LoVo (cell line): ENCODE measurements around the gene PNCK.

Experiments used
- DNase-seq: peaks from one replicate; pipeline ENCODE4 v3.0.0-alpha.2; 2016; ENCODE audit warnings: low spot score

PNCK gene

DNA sequence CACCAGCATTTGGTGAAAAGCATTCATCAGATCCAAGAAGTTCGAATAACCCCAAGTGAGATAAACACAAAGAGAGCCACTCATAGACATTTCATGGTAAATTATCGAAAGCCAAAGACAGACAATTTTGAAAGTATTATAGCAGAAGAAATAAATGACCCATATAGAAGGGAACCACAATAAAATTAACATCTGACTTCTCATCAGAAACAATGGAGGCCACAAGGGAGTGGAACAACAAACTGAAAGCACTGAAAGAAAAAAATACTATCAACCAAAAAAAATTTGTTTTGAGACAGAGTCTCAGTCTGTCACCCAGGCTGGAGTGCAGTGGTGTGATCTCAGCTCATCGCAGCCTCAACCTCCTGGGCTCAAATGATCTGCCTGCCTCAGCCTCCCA, 14.3 kb downstream of the PNCK start:
- no peak for DNase-seq

DNA sequence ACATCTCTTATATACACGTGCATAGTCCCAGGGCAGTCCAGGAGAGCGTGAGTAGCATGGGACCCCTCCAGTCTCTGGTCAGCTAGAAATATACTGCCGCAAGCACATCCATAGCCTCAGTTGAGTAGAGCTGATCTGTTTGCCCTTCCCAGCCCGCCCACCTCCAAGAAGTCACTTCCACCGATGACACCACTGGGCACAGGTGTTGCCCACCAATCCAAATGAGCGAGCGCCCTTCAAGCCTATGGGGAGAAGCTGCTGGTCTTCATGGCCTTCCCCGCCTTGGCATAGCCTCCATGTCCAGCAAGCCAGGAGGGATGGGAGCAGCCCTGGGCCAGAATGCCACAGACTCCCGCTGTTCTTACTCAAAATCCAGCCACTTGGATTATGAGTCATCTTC, 16.5 kb downstream of the PNCK start:
- DNase-seq, result no peak

DNA sequence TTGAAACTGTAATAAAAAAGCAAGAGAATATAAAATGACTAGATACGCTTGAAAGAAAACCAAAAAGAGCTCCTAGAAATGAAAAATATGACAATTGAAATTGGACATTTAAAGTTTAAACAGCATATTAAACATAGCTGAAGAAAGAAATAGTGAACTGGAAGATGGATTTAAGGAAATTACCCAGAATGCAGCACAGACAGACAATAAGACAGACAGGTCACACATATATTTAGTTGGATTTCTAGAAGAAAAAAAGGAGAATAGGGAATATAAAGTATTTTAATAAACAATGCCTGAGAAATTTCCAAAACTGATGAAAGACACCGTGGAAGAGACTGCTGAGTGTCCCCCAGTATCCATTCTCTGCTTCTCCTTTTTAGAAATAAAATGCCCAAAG, 20.1 kb downstream of the PNCK start:
- no peak for DNase-seq

DNA sequence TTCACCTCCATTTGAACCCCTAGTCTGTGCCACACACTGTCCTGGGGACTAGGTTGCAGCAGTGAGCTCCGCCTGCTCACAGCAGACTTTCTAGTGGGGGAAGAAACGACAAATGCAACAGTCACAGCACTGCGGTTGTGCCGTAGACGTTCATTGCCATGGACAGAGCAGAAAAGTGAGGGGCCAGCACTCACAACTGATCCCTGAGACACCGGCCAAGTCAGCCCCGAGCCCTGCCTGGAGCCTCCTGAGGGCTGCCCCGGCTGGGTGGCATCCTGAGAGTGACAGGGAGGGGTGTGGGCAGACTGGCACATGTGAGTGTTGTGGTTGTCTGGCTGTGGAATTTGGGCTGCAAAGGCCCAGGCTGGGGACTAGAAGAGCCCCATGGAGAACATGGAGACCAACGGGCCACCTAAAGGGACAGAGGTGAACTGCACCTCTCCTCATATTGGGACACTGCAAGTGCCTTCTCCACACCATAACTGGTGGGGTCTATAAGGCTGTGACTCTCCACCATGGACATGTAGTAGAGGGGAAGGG, 22.0 kb downstream of the PNCK start:
- no peak for DNase-seq

DNA sequence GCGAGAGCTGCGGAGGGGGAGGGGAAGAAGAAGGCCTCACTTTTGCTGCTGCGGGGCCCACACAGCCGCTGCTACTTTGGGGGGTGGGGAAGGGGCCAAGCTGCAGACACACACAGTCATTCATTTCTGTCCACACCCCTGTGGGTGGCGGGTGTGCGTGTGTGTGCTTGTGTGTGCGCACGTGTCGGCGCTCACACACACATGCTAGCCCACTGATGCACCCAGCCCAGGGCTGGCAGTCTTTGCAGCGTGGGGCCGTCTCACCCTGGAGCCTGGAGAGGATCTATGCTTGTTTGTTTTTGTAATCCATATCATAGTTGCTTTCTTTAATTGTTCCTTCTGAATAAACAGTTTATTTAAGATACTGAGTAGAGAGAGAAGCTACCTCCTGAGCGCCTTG, 22.7 kb downstream of the PNCK start:
- DNase-seq, result no peak

DNA sequence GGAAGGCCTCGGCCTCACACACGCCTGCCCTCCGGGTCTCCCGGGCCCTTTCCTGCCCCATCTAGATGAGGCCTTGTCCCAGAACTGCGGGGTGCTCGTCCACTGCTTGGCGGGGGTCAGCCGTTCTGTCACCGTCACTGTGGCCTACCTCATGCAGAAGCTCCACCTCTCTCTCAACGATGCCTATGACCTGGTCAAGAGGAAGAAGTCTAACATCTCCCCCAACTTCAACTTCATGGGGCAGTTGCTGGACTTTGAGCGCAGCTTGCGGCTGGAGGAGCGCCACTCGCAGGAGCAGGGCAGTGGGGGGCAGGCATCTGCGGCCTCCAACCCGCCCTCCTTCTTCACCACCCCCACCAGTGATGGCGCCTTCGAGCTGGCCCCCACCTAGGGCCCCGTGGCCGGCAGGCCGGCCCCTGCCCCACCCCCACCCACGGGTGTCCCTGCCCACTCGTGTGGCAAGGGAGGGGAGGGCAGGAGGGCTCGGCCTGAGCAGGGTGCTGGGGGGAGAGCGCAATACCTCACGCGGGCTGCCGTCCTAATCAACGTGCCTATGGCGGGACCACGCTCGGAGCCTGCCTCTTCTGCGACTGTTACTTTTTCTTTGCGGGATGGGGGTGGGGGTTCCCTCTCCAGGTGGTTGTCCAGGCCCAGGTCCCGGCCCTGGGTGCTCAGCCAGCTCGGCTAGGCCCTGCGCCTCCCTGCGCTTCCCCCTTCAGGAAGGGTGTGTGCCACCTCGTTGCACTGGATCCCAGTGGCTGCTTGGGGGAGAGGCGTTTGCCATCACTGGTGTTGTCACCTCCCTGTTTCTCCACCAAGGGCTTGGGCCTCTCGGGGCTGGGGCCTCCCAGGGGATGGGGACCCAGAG, 23.5 kb downstream of the PNCK start:
- DNase-seq, result no peak

DNA sequence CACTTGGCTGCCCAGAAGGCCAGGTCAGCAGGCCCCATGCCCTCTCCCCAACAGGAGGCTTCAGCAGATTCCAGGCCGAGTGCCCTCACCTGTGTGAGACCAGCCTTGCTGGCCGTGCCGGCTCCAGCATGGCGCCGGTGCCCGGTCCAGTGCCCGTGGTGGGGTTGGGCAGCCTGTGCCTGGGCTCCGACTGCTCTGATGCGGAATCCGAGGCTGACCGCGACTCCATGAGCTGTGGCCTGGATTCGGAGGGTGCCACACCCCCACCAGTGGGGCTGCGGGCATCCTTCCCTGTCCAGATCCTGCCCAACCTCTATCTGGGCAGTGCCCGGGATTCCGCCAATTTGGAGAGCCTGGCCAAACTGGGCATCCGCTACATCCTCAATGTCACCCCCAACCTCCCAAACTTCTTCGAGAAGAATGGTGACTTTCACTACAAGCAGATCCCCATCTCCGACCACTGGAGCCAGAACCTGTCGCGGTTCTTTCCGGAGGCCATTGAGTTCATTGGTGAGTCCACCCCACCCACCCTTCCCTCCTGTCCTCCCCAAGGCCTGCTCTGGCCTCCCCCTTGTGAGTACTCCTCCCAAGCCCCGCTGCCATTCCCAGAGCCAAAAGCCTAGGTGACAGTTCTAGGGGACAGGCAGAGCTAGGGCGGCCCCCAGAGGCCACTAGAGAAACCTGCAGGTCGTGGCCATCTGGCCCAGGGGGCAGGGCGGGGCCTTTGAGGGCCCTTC, 24.3 kb downstream of the PNCK start:
- no peak for DNase-seq

DNA sequence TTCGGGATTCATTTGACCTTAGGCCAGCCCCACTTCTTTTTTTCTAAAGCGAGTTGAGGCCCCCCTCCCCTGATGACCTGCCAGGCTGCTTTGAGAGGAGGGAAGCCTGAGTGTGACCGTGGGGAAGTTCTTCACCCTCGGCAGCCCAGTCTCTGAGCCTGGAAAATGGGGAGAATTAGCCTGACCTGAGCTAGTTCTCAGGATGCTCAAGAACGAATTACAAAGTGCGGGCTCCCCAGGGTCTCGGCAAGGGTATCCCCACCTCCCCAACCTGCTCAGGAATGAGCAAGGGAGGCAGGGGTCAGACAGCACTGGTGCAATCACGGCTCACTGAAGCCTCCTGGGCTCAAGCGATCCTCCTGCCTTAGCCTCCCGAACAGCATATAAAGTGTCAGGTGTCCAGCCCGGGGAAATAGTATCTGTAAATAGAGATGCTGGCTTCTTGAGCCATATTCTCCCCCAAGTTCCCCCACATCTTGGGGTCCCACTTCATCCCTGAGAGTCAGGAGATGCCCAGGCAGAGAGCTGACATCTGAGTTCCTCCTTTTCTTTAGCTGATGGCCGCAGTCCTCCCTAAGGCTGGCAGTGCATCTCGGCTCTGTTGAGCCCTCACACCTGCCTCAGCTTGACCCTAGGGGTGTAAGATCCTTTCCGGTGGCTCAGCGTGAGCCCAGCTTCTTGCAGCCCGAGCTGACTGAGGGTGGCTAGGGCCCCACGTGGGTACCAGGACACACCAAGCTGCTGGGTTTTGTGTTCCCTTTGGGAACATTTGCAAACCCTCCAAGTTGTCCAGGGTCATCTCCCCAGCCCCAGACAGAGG, 25.0 kb downstream of the PNCK start:
- no peak for DNase-seq

DNA sequence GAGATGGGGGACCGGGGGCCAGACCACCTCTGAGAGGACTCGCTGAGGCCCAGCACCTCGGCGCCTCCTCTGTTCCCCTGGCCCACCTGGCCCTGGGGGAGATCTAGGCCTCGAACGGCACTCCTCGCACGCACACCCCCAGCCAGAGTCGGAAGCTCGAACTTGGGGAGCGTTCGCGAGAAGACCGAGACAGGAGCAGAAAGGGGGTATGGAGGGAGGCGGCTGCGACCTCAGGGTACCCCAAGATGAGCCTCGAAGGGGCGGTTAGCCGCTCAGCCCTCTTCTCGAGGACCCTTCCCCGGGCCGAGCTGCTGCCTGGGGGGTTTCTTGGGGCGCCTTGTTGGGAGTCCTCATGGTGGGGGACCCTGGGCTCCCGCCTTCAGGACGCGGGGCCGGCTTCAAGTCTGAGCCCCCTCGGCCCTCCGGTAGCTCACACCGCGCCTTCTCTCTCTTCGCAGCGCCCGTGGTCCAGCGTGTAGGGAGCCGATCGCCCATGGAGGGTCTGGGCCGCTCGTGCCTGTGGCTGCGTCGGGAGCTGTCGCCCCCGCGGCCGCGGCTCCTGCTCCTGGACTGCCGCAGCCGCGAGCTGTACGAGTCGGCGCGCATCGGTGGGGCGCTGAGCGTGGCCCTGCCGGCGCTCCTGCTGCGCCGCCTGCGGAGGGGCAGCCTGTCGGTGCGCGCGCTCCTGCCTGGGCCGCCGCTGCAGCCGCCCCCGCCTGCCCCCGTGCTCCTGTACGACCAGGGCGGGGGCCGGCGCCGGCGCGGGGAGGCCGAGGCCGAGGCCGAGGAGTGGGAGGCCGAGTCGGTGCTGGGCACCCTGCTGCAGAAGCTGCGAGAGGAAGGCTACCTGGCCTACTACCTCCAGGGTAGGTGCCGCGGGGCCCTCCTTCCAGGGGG, 25.9 kb downstream of the PNCK start:
- DNase-seq, result no peak

DNA sequence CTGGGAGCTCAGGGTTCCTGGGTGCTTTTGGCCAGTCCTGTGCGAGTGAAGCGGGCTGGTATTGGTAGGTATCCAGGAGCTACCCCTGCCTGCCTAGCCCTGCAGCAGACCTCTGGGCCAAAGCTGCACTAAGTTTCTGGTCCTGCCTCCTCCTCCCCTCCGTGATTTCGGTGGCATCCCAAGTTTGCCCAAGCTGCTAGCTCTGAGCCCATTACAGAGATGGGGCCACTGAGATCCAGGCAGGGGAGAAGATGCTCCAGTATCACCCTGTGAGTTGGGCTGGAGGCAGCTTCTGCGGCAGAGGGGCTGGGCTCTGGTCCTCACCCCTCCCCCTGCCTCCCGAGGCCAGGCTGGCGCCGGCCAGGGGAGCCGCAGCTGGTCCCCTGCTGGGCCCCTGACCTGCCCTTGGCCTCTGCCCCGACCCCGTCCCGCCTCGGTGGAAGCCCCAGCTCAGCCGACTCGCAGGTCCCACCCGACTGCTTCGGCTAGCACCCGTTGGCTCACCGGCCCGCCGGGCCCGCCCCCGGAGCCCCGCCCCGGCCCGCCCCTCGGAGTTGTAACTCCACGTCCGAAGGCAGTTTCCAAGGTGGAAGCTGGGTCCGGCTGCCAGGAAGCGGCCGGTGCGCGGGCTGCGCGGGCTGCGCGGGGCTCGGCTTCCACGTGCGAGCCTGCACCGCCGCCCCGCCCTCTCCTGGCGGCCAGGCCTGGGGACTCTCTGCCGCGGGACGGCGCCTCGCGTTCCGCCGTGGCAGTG, 26.8 kb downstream of the PNCK start, which contains the start of gene DUSP9:
DUSP9 (plus strand) TSS at position 584 of the 754 bp plus-strand sequence. CDS start 751 bp downstream, outside the sequence.
- peak; percentile 26 for DNase-seq

DNA sequence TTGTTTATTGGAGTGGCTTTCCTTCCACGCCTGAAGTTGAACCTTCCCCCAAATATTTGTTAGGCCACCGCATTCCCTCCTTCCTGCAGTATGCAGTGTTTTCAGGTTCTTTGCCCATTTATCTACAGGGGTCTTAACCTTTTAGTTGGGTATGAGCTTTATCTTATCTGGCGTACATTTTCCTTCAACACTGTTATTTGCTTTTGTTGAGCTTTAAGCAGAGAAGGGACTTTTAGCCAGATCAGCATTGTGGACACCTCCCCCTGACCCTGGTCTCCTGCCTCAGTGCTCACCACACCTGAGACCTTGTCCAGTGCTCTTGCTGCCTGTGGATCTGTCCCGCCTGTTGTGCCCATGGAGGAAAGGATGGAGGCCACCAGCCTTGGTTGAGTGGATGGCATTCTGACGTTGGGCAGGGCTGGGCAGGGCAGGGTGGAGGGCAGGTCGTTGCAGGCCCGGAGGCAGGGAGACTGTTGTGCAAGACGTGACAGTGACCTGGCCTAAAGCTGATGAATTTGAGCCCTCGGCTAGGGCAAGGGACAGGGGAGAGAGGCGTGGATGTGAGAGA, 27.6 kb downstream of the PNCK start:
- DNase-seq, result no peak

DNA sequence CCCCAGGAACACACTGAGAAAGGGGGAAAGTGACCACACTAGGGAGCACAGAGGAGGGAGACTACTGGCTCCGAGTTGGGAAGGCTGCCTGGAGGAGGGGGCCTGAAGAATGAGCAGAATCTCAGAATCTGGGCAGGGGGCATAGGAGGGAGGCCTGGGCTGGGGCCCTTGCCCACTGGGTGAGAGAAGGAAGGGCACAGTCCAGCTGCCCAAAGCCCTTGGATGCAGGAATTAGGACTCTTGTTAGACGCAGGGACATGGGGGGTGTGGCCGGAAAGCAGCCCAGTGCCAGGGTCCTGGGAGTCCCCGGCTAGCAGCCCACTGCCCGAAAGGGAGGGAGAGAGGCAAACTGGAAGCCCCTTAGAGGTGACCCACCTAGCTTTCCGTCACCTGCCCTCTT, 28.5 kb downstream of the PNCK start:
- no peak for DNase-seq

DNA sequence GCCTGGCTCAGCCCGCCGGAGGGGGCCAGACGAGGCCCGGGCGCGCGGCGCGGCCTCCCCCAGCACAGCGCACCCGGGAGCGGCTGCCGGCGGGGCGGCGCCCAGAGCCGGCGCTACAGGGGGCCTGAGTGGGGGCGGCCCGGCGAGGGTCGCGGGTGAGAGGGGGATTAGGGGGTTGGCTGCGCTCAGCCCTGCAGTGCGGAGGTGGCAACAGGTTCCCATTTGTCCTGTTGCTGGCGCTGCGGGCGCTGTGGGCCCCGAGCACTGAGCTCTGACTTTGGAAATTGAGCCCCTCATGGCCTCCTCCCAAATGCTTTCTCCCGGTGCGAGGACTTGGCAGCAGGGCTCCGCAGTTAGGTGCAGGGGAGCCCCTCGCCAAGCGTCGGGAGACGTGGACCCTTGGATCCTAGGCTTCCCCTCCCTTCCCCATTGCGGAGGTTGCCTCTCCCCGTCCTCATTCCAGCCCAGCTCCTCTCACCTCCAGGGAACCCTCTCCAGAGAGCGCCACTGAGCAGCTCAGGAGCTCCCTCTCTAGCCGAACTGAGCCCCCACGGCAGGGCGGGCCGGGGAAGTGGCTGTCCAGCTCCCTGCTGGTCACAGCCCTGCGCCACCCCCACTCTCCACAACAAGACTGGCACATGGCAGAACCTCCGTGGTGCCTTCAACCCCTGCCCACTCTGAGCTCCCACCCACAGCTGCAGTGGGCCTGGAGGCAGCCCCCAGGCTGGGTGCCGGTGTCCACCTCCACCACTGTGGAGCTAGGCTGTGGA, 29.1 kb downstream of the PNCK start:
- no peak for DNase-seq

DNA sequence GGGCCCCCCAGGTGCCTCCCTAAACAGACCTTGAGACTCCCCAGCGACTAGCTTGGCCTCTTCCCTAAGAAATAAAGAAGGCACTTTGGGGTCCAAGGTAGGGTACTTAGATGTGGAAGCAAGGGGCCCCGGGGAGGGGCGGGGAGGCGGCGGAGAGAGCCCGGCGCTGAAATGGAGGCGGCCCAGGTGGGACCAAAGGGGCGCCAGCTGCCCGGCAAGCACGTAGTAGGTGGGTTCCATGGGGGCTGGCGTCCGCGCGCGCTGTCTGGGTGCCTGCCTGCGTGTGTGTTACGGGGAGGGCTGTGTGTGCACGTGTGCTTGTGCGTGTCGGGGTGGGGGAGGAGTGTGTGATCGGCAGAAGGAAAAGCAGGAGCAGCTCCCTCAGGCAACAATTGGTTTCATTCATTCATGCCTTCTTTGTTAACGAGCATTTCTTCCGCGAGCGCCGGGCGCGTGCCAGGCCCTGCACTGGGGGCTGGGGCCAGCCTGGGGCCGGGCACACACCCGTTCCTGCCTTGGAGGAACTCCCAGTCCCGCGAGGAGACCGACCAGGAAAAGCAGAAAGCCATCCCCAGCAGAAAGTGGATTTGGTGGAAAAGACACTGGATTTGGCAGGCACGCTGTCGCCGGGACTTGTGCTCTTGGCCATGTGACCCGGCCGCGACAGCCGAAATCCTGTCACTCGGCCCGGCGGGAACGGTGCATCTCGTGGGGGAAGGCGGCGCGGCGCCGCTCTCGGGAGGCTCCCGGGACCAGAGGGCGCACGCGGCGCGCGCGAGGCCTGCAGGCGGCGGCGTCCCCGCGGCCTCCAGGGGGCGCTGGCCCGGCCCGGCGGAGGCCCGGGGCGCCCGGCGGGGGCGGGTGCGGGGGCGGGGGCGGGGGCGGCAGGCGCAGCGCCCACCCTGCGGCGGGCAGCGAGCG, 29.9 kb downstream of the PNCK start:
- DNase-seq, result peak; percentile 19

DNA sequence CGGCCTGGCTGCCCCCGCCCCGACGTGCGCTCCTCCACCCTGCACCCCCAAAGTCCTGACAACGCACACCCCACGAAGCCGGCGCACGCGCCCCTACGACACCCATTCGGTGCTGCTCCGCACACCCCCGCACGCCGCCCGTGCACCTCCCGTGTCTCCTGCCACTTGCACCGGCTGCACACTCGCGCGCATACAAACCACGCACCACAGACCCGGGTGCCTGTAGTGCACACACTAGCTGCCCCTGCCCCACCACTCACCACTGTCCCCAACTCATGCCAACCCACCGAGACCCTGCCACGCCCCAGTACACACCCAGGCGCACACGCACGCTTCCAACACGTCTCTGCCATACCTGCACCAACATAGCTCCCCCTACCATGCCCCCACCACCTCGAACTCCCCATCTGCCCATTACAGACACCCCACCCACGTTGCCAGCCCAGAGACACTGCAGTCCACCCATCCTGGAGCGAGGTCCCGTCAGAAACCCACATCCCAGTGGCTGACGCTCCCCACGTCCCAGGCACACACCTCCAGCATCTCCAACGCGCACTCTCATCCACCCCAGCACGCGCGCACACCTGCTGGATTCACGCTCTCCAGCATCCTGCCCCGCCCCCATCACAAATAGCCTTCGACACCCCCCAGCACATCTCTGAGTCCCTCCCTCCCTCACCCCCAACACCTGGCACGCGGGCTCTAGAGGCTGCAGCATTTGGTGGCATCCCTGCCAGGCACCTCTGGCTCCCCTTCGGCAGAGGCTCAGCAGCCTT, 30.8 kb downstream of the PNCK start:
- DNase-seq, result no peak

DNA sequence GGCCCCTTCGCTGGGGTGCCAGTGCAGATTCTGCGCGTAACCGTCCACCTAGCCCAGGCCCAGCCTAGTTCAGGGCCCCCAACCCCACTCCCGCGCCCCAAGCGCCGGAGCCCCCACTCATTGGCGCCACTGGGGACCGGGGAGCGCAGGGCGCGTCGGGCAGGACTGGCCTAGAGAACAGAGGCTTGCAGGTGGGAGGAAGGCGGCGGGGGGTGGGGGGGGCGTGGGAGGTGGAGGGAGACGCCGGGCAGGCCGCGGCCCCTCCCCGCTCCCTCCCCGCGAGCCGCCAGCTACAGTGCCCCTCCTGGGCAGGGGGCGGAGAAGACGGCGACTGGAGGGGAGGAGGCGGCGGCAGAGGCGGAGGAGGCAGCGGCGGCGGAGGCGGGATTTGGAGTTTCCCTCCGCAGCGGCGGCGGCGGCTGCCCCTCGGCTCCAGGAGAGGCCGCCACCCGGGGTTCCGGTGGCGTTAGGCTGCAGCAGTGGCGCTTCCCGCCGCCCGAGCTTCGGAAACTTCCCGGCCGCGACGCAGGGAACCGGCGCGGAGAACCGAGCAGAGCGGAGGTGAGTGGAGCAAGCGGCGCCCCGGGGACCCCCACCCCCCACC, 31.5 kb downstream of the PNCK start:
- no peak for DNase-seq

DNA sequence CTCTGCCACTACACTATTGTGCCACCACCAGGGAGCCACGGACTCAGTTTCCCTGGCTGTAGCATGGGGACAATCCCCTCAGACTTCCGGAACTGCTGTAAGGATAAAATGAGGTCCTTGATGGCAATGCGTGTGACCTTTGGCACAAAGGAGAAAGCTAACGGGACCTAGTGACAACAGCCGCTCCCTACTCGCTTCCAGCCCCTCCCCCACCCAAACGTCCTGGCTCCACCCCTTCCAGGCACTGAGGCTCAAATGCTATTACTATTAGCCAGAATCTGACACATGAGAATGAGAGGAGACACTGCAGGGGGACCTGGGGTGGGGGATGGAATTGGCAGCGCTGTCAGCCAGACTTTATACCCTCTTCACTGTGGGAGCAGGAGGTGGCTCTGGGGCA, 32.0 kb downstream of the PNCK start:
- no peak for DNase-seq
